Mesenchymal stem cell (in vitro differentiated cells and primary cell): ENCODE results near the gene RRP9. TPM values are rescaled to one million over a fixed set of nuclear protein-coding genes. Genes with fewer than 3 reads are reported as not detected.
A peak's percentile ranks its signal among the peaks of the same experiment; 100 is the strongest.

Experiments
- DNase-seq: peaks from one replicate; pipeline ENCODE4 v3.0.0-alpha.2; 2013
- H2AFZ ChIP-seq: one replicate; pipeline ENCODE4 v1.6.1; 2013; ENCODE audit warnings: low read depth, mild to moderate bottlenecking, control low read depth, inconsistent platforms, low read length, moderate library complexity
- H2AK5ac ChIP-seq: 2 replicates; pipeline ENCODE4 v1.6.1; 2013; ENCODE audit warnings: low read length, moderate library complexity, mild to moderate bottlenecking, inconsistent platforms; ENCODE audit not compliant: severe bottlenecking
- H2BK120ac ChIP-seq: one replicate; pipeline ENCODE4 v1.6.1; 2013; ENCODE audit warnings: low read depth, mild to moderate bottlenecking, inconsistent platforms, low read length, moderate library complexity
- H2BK12ac ChIP-seq, 2 experiments: one replicate each; pipeline ENCODE4 v1.6.1; 2013; ENCODE audit warnings: inconsistent platforms in 2 of 2, low read length in 2 of 2, mild to moderate bottlenecking in 2 of 2, moderate library complexity in 2 of 2, control low read depth in 1 of 2
- H2BK15ac ChIP-seq: one replicate; pipeline ENCODE4 v1.6.1; 2013; ENCODE audit warnings: mild to moderate bottlenecking, low read depth, inconsistent platforms; ENCODE audit not compliant: poor library complexity, severe bottlenecking
- H2BK5ac ChIP-seq: 2 replicates; pipeline ENCODE4 v1.6.1; 2013; ENCODE audit warnings: low read depth, mild to moderate bottlenecking, low read length, control low read depth, inconsistent platforms; ENCODE audit not compliant: poor library complexity, severe bottlenecking
- H3K14ac ChIP-seq, 2 experiments: one replicate each; pipeline ENCODE4 v1.6.1; 2013; ENCODE audit warnings: inconsistent platforms in 2 of 2, low read length in 2 of 2, control low read depth in 1 of 2, mild to moderate bottlenecking in 1 of 2, moderate library complexity in 1 of 2
- H3K18ac ChIP-seq, 2 experiments: one replicate each; pipeline ENCODE4 v1.6.1; 2013; ENCODE audit warnings: inconsistent platforms in 2 of 2, low read length in 2 of 2, control low read depth in 1 of 2, low read depth in 1 of 2, mild to moderate bottlenecking in 1 of 2
- H3K23ac ChIP-seq, 2 experiments: one replicate each; pipeline ENCODE4 v1.6.1; 2013; ENCODE audit warnings: inconsistent platforms in 2 of 2, low read length in 2 of 2, mild to moderate bottlenecking in 2 of 2, moderate library complexity in 2 of 2, control low read depth in 1 of 2
- H3K27ac ChIP-seq: 2 replicates; pipeline ENCODE4 v1.5.1; 2013; ENCODE audit warnings: mild to moderate bottlenecking, moderate library complexity, low read length, control low read depth, inconsistent platforms; ENCODE audit not compliant: poor library complexity, severe bottlenecking
- H3K27me3 ChIP-seq, 2 experiments: 2 replicates each; pipeline versions ENCODE4 v1.6.1 to v1.7.0; 2013; ENCODE audit warnings: low read length in 2 of 2, mild to moderate bottlenecking in 2 of 2, moderate library complexity in 2 of 2, control low read depth in 1 of 2, inconsistent platforms in 1 of 2; ENCODE audit not compliant: control insufficient read depth in 1 of 2, insufficient read depth in 1 of 2
- H3K36me3 ChIP-seq, 2 experiments: 2 replicates each; pipeline versions ENCODE4 v1.6.1 to v1.7.0; 2013; ENCODE audit warnings: low read length in 2 of 2, control low read depth in 1 of 2, inconsistent platforms in 1 of 2, low read depth in 1 of 2, mild to moderate bottlenecking in 1 of 2; ENCODE audit not compliant: insufficient read depth in 2 of 2, control insufficient read depth in 1 of 2
- H3K4ac ChIP-seq, 2 experiments: one replicate each; pipeline ENCODE4 v1.6.1; 2013; ENCODE audit warnings: inconsistent platforms in 2 of 2, low read length in 2 of 2, mild to moderate bottlenecking in 2 of 2, moderate library complexity in 2 of 2, control low read depth in 1 of 2, low read depth in 1 of 2
- H3K4me1 ChIP-seq: 2 replicates; pipeline ENCODE4 v1.6.1; 2013; ENCODE audit warnings: low read depth, low read length, control low read depth; ENCODE audit not compliant: control insufficient read depth, insufficient read depth
- H3K4me2 ChIP-seq: 2 replicates; pipeline ENCODE4 v1.6.1; 2013; ENCODE audit warnings: low read length, mild to moderate bottlenecking, inconsistent platforms; ENCODE audit not compliant: poor library complexity, severe bottlenecking
- H3K4me3 ChIP-seq, 2 experiments: 2 replicates each; pipeline versions ENCODE4 v1.5.1 to v1.7.0; 2013; ENCODE audit warnings: low read length in 2 of 2, mild to moderate bottlenecking in 2 of 2, control low read depth in 1 of 2, low read depth in 1 of 2; ENCODE audit not compliant: insufficient read depth in 1 of 2
- H3K79me1 ChIP-seq: replicated peaks from 2 replicates; pipeline ENCODE4 v1.6.1; 2013; ENCODE audit warnings: mild to moderate bottlenecking, control low read depth, low read length, inconsistent platforms; ENCODE audit not compliant: poor library complexity, severe bottlenecking
- H3K9ac ChIP-seq: 2 replicates; pipeline ENCODE4 v1.7.0; 2013; ENCODE audit warnings: mild to moderate bottlenecking, low read length, moderate library complexity
- H3K9me3 ChIP-seq: 2 replicates; pipeline ENCODE4 v1.7.0; 2013; ENCODE audit warnings: mild to moderate bottlenecking, low read length; ENCODE audit not compliant: control insufficient read depth
- H4K8ac ChIP-seq: one replicate; pipeline ENCODE4 v1.6.1; 2013; ENCODE audit warnings: inconsistent platforms, mild to moderate bottlenecking, low read length, moderate library complexity
- H4K91ac ChIP-seq: one replicate; pipeline ENCODE4 v1.6.1; 2013; ENCODE audit warnings: mild to moderate bottlenecking, low read length, inconsistent platforms
- WGBS: methylation state at CpG from one replicate; pipeline ENCODE4 v1.1.7; 2013; ENCODE audit warnings: mixed read lengths; 5-methylcytosine and 5-hydroxymethylcytosine counted together
- small RNA-seq: library from polyadenylated mRNA; stranded (forward); fragments of <200 nt; extraction: miRNeasy Mini kit (QIAGEN cat#:217004); gene quantifications from one replicate; pipeline ENCODE3, GENCODE V24; 2013; ENCODE audit warnings: low read depth

The RRP9 gene

DNA sequence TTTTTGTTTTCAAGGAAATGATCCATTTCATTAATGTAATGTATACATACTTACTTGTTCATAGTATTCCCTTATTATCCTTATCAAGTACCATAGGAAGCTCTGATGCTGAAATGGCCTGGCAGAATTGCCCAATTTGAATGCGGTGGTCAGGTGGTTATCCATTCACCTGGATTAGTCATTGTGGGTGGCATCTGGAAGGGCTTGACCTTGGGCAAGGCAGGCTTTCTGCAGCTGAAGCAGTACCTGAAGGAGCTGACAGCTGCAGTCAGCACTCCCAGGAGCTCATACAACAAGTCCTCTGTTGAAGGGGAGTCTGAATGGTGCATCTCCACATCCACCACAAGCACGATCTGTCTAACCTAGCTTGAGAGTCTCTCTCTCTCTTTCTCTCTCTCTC is 54.1 kb downstream of the RRP9 start:
- H3K4me2 ChIP-seq: no peak overlapping the region
- no peak overlapping the region for H2BK12ac ChIP-seq
- H3K27me3 ChIP-seq: peaks cover 3 to 13% of the 10 kb centered on the region in 2 experiments
- H2AK5ac ChIP-seq: no peak overlapping the region
- no peak overlapping the region for H2BK5ac ChIP-seq
- no peaks in the 10 kb centered on the region for H3K79me1 ChIP-seq
- H2BK120ac ChIP-seq: no peak overlapping the region
- H4K91ac ChIP-seq: no peak overlapping the region
- H2AFZ ChIP-seq: no peak overlapping the region
- H3K4me1 ChIP-seq: no peaks in the 10 kb centered on the region
- no peak overlapping the region for H2BK15ac ChIP-seq
- no peak for DNase-seq
- WGBS: 93% methylated on average over 2 of the region's 2 CpGs
- no peaks in the 10 kb centered on the region for H3K36me3 ChIP-seq
- no peaks in the 10 kb centered on the region for H3K9me3 ChIP-seq
- H3K9ac ChIP-seq: no peak overlapping the region
- H3K18ac ChIP-seq: no peak overlapping the region
- H3K4ac ChIP-seq: no peak overlapping the region
- H4K8ac ChIP-seq: no peak overlapping the region
- no peak overlapping the region for H3K27ac ChIP-seq
- H3K4me3 ChIP-seq: no peak overlapping the region
- H3K23ac ChIP-seq: no peak overlapping the region
- H3K14ac ChIP-seq: peak overlapping the region in 1 of 2 experiments; percentile 22

DNA sequence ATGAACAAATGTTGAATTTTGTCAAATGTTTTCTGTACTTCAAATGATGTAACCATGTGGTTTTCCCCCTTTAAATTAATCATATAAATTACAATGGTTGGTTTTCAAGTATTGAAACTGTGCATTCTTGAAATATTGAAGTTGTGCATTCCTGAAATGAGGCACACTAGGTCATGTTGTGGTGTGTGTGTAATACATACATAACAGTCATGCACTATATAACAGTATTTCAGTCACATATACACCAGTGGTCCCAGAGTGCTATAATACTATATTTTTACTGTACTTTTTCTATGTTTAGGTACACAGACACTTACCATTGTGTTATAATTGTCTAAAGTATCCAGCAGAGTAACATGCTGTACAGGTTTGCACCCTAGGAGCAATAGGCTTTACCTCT is 55.3 kb downstream of the RRP9 start:
- H3K4me3 ChIP-seq: no peak overlapping the region
- no peak overlapping the region for H3K23ac ChIP-seq
- H3K4me1 ChIP-seq: no peaks in the 10 kb centered on the region
- H3K36me3 ChIP-seq: no peaks in the 10 kb centered on the region
- H3K27ac ChIP-seq: no peak overlapping the region
- no peak overlapping the region for H2BK12ac ChIP-seq
- no peak overlapping the region for H3K18ac ChIP-seq
- no peak overlapping the region for H2BK15ac ChIP-seq
- H2BK120ac ChIP-seq: no peak overlapping the region
- DNase-seq: no peak
- H3K79me1 ChIP-seq: no peaks in the 10 kb centered on the region
- no peak overlapping the region for H3K9ac ChIP-seq
- H4K8ac ChIP-seq: no peak overlapping the region
- peaks cover 3 to 5% of the 10 kb centered on the region in 2 experiments for H3K27me3 ChIP-seq
- no peak overlapping the region for H2AK5ac ChIP-seq
- no peak overlapping the region for H2BK5ac ChIP-seq
- no peak overlapping the region for H4K91ac ChIP-seq
- H3K4me2 ChIP-seq: no peak overlapping the region
- H3K4ac ChIP-seq: no peak overlapping the region
- no peaks in the 10 kb centered on the region for H3K9me3 ChIP-seq
- no peak overlapping the region for H3K14ac ChIP-seq
- H2AFZ ChIP-seq: no peak overlapping the region

Small RNA genes within 50 kb of the gene (small RNA-seq; reads per million reads assigned to genes)
- not detected for gene AC115284.1
